H1 (cell line): ENCODE data around the gene RASA1. TPM values are rescaled to one million over a fixed set of nuclear protein-coding genes. Genes with fewer than 3 reads are reported as not detected.

Source experiments
- CTCF ChIA-PET: fragments of 300-600 bp; sonication (Branson Sonifier 250); formaldehyde crosslinking; loops from one replicate; lab custom pipeline; 2021; ENCODE audit not compliant: partially characterized antibody; lab: Charles Lee
- POLR2A ChIA-PET: fragments of 300-600 bp; sonication (Branson Sonifier 250); formaldehyde crosslinking; loops from one replicate; lab custom pipeline; 2021; ENCODE audit warnings: inconsistent platforms; ENCODE audit not compliant: partially characterized antibody; lab: Charles Lee
- DNase-seq, 2 experiments: peaks; one replicate each; pipeline versions ENCODE4 v3.0.0 to v3.0.0-alpha.2; 2010 to 2022; ENCODE audit warnings: low spot score in 2 of 2, low read depth in 1 of 2, mixed read lengths in 1 of 2
- FAIRE-seq: peaks from 2 replicates; lab custom pipeline; 2011; peaks lifted over from hg19 to GRCh38; lab: Jason Lieb, UNC
- H2AFZ ChIP-seq: 2 replicates; pipeline ENCODE4 v1.8.1; 2012; ENCODE audit warnings: low read length, inconsistent platforms
- H2AK5ac ChIP-seq: 2 replicates; pipeline ENCODE4 v1.6.1; 2013; ENCODE audit warnings: low read depth, low read length
- H2BK120ac ChIP-seq: replicated peaks from 2 replicates; pipeline ENCODE3; 2013; ENCODE audit warnings: low read depth, low read length, inconsistent platforms
- H2BK12ac ChIP-seq: 2 replicates; pipeline ENCODE4 v1.6.1; 2013; ENCODE audit warnings: low read depth, low read length
- H2BK15ac ChIP-seq: 2 replicates; pipeline ENCODE4 v1.6.1; 2013; ENCODE audit warnings: low read length
- H2BK20ac ChIP-seq: 2 replicates; pipeline ENCODE4 v1.6.1; 2013; ENCODE audit warnings: low read length
- H2BK5ac ChIP-seq: 2 replicates; pipeline ENCODE4 v1.6.1; 2013; ENCODE audit warnings: low read depth, low read length
- H3K14ac ChIP-seq: 2 replicates; pipeline ENCODE4 v1.6.1; 2013; ENCODE audit warnings: inconsistent platforms; ENCODE audit not compliant: insufficient read length
- H3K18ac ChIP-seq: 2 replicates; pipeline ENCODE4 v1.6.1; 2013; ENCODE audit warnings: low read length; ENCODE audit errors: extremely low read depth
- H3K23ac ChIP-seq: 2 replicates; pipeline ENCODE4 v1.6.1; 2013; ENCODE audit warnings: inconsistent platforms; ENCODE audit not compliant: insufficient read length
- H3K23me2 ChIP-seq: 2 replicates; pipeline ENCODE4 v1.6.1; 2013; ENCODE audit warnings: low read depth, low read length
- H3K27ac ChIP-seq: 2 replicates; pipeline ENCODE4 v1.6.1; 2011; ENCODE audit warnings: low read depth, low read length, inconsistent platforms
- H3K27me3 ChIP-seq, 4 experiments: replicated peaks in 1 of 4; 1 replicate in 1 of 4; 2 replicates in 3 of 4; pipeline versions ENCODE4 v1.6.1 to v1.8.1; 2011 to 2013; ENCODE audit warnings: low read length in 3 of 4, mild to moderate bottlenecking in 3 of 4, inconsistent platforms in 2 of 4, mixed read lengths in 2 of 4, moderate library complexity in 1 of 4; ENCODE audit not compliant: control insufficient read depth in 3 of 4, insufficient read depth in 3 of 4; ENCODE audit errors: extremely low read depth in 1 of 4
- H3K36me3 ChIP-seq, 4 experiments: 2 replicates each; pipeline versions ENCODE4 v1.6.1 to v1.8.1; 2011 to 2013; ENCODE audit warnings: mild to moderate bottlenecking in 4 of 4, low read length in 3 of 4, moderate library complexity in 2 of 4, control low read depth in 1 of 4, inconsistent platforms in 1 of 4; ENCODE audit not compliant: insufficient read depth in 4 of 4, control insufficient read depth in 2 of 4
- H3K4ac ChIP-seq: replicated peaks from 2 replicates; pipeline ENCODE3; 2013; ENCODE audit warnings: low read length, low read depth, mixed read lengths, inconsistent platforms; ENCODE audit not compliant: insufficient read length
- H3K4me1 ChIP-seq, 4 experiments: replicated peaks in 1 of 4; 1 replicate in 1 of 4; 2 replicates in 3 of 4; pipeline versions ENCODE4 v1.6.1 to v1.8.1; 2011 to 2013; ENCODE audit warnings: low read length in 3 of 4, inconsistent platforms in 2 of 4, mixed read lengths in 1 of 4; ENCODE audit not compliant: insufficient read depth in 4 of 4, control insufficient read depth in 3 of 4
- H3K4me2 ChIP-seq, 2 experiments: 2 replicates each; pipeline versions ENCODE4 v1.6.1 to v1.8.1; 2011 to 2013; ENCODE audit warnings: low read depth in 2 of 2, low read length in 2 of 2, control low read depth in 1 of 2, inconsistent platforms in 1 of 2, mild to moderate bottlenecking in 1 of 2; ENCODE audit not compliant: insufficient read depth in 1 of 2
- H3K4me3 ChIP-seq, 4 experiments: fragments of 200-600, 300-600 bp in 1 of 4; sonication (generic), shearing (Covaris generic), sonication (Bioruptor Twin) in 1 of 4; 2 replicates each; pipeline versions ENCODE4 v1.5.1 to v1.8.1; 2011 to 2016; ENCODE audit warnings: low read length in 4 of 4, low read depth in 3 of 4, control low read depth in 2 of 4, inconsistent platforms in 2 of 4, mild to moderate bottlenecking in 2 of 4, mixed read lengths in 1 of 4, moderate library complexity in 1 of 4; ENCODE audit not compliant: insufficient read depth in 2 of 4; ENCODE audit errors: extremely low read depth in 1 of 4
- H3K56ac ChIP-seq: replicated peaks from 2 replicates; pipeline ENCODE3; 2013; ENCODE audit warnings: low read depth, mild to moderate bottlenecking, mixed read lengths, low read length, inconsistent platforms; ENCODE audit not compliant: insufficient read length
- H3K79me1 ChIP-seq: 2 replicates; pipeline ENCODE4 v1.6.1; 2013; ENCODE audit warnings: low read depth, low read length, control low read depth
- H3K79me2 ChIP-seq, 2 experiments: 2 replicates each; pipeline versions ENCODE4 v1.6.1 to v1.8.1; 2012 to 2013; ENCODE audit warnings: low read length in 2 of 2, mild to moderate bottlenecking in 2 of 2, inconsistent platforms in 1 of 2; ENCODE audit not compliant: insufficient read depth in 2 of 2, control insufficient read depth in 1 of 2
- H3K9ac ChIP-seq, 4 experiments: replicated peaks in 1 of 4; 1 replicate in 1 of 4; 2 replicates in 3 of 4; pipeline versions ENCODE4 v1.6.1 to v1.8.1; 2011 to 2013; ENCODE audit warnings: low read depth in 3 of 4, low read length in 3 of 4, control low read depth in 2 of 4, mild to moderate bottlenecking in 2 of 4, moderate library complexity in 2 of 4, inconsistent platforms in 1 of 4; ENCODE audit errors: extremely low read depth in 1 of 4
- H3K9me3 ChIP-seq, 2 experiments: 2 replicates each; pipeline versions ENCODE4 v1.6.1 to v1.8.1; 2012 to 2013; ENCODE audit warnings: mild to moderate bottlenecking in 2 of 2, moderate library complexity in 2 of 2, control low read depth in 1 of 2, inconsistent platforms in 1 of 2, low read depth in 1 of 2, low read length in 1 of 2, mixed read lengths in 1 of 2; ENCODE audit not compliant: insufficient read depth in 2 of 2
- H4K20me1 ChIP-seq, 2 experiments: replicated peaks in 1 of 2; 2 replicates each; pipeline versions ENCODE3 to v1.8.1; 2011 to 2013; ENCODE audit warnings: inconsistent platforms in 2 of 2, low read length in 2 of 2, mild to moderate bottlenecking in 1 of 2; ENCODE audit not compliant: insufficient read depth in 2 of 2, control insufficient read depth in 1 of 2
- H4K5ac ChIP-seq: 2 replicates; pipeline ENCODE4 v1.6.1; 2013; ENCODE audit warnings: low read length, low read depth, mixed read lengths, inconsistent platforms; ENCODE audit not compliant: insufficient read length
- H4K8ac ChIP-seq: 2 replicates; pipeline ENCODE4 v1.8.0; 2013; ENCODE audit warnings: mild to moderate bottlenecking, moderate library complexity, low read length, inconsistent platforms; ENCODE audit not compliant: insufficient read depth; ENCODE audit errors: extremely low read depth
- H4K91ac ChIP-seq: replicated peaks from 2 replicates; pipeline ENCODE3; 2013; ENCODE audit warnings: low read length, mixed read lengths, inconsistent platforms; ENCODE audit not compliant: insufficient read length
- ASH2L ChIP-seq: fragments of 200-600, 300-600 bp; sonication (generic); IDR thresholded peaks from one replicate; pipeline ENCODE4 v1.7.1; 2017; ENCODE audit warnings: low read length
- EP300 ChIP-seq, 2 experiments: IDR thresholded peaks; 1 replicate in 1 of 2; 2 replicates in 1 of 2; pipeline ENCODE4 v1.6.1; 2011 to 2012; ENCODE audit warnings: low read depth in 2 of 2, low read length in 2 of 2, mild to moderate bottlenecking in 2 of 2, borderline replicate concordance in 1 of 2, inconsistent platforms in 1 of 2, moderate library complexity in 1 of 2
- EZH2 ChIP-seq: fragments of 200-600 bp; sonication (generic); IDR thresholded peaks from 2 replicates; pipeline ENCODE4 v1.7.1; 2012; ENCODE audit warnings: low read depth, mild to moderate bottlenecking, moderate library complexity, low read length, inconsistent platforms; ENCODE audit not compliant: severe bottlenecking
- KDM1A ChIP-seq: fragments of 200-600, 300-600 bp; sonication (generic); IDR thresholded peaks from 2 replicates; pipeline ENCODE4 v1.7.1; 2016; ENCODE audit warnings: mild to moderate bottlenecking, low read length, borderline replicate concordance
- KDM4A ChIP-seq: IDR thresholded peaks from one replicate; pipeline ENCODE4 v1.7.1; 2012; ENCODE audit warnings: low read depth, mild to moderate bottlenecking, moderate library complexity, low read length, inconsistent platforms; ENCODE audit not compliant: severe bottlenecking
- PHF8 ChIP-seq: fragments of 200-600 bp; sonication (generic); conservative IDR thresholded peaks from 2 replicates; pipeline ENCODE4 v1.7.1; 2012; ENCODE audit warnings: low read depth, mild to moderate bottlenecking, inconsistent platforms, low read length, moderate library complexity
- POLR2A ChIP-seq, 2 experiments: IDR thresholded peaks; 1 replicate in 1 of 2; 2 replicates in 1 of 2; pipeline ENCODE4 v1.6.1; 2011; ENCODE audit warnings: low read depth in 2 of 2, low read length in 2 of 2, mild to moderate bottlenecking in 2 of 2; ENCODE audit errors: control extremely low read depth in 1 of 2
- POLR2AphosphoS5 ChIP-seq: IDR thresholded peaks from 2 replicates; pipeline ENCODE4 v1.6.1; 2011; ENCODE audit warnings: low read depth, low read length
- SIN3A ChIP-seq, 2 experiments: IDR thresholded peaks in 1 of 2; conservative IDR thresholded peaks in 1 of 2; 2 replicates each; pipeline ENCODE4 v1.6.1; 2011 to 2012; ENCODE audit warnings: low read length in 2 of 2, improper control_type of control experiment in 1 of 2, low read depth in 1 of 2, mild to moderate bottlenecking in 1 of 2
- SP1 ChIP-seq: IDR thresholded peaks from 2 replicates; pipeline ENCODE4 v1.6.1; 2011; ENCODE audit warnings: low read depth, low read length
- WGBS, 2 experiments: shearing (Covaris generic) in 1 of 2; methylation state at CpG; one replicate each; pipeline versions ENCODE4 v1.1.6 to v1.1.7; 2013 to 2015; ENCODE audit warnings: low lambda C conversion rate in 2 of 2, mixed read lengths in 2 of 2, inconsistent platforms in 1 of 2, low coverage in 1 of 2, missing lambda C conversion rate in 1 of 2; ENCODE audit not compliant: insufficient replicate concordance in 2 of 2, insufficient coverage in 1 of 2, insufficient read length in 1 of 2; ENCODE audit errors: extremely low coverage in 1 of 2, missing lambda C conversion rate in 1 of 2; 5-methylcytosine and 5-hydroxymethylcytosine counted together
- polyA plus RNA-seq, 7 experiments: library from polyadenylated mRNA; depleted of rRNA in 3 of 7; stranded (reverse) in 5 of 7; unstranded in 2 of 7; fragments of >200 nt in 5 of 7; fragments of 200-250 nt in 2 of 7; gene quantifications; 1 replicate in 5 of 7; 2 replicates in 1 of 7; 4 replicates in 1 of 7; pipeline versions ENCODE4 v1.2.1 to v1.2.3, GENCODE V29; 2011 to 2013; ENCODE audit warnings: missing spikeins in 2 of 7, mixed read lengths in 2 of 7
- total RNA-seq: library from RNA; stranded (reverse); fragmentation: NEBNext Ultra II Directional; extraction: Animal tissue kit (Norgen Biotek cat#: 25700); gene quantifications from 2 replicates; pipeline ENCODE4 v1.2.1, GENCODE V29; 2021

Gene RASA1
- total and polyA plus RNA-seq, 2 of the 8 experiments (the other 6 are each of a cell fraction or from before 2014, with no cell fraction given): 15.9 to 33.8 TPM

DNA sequence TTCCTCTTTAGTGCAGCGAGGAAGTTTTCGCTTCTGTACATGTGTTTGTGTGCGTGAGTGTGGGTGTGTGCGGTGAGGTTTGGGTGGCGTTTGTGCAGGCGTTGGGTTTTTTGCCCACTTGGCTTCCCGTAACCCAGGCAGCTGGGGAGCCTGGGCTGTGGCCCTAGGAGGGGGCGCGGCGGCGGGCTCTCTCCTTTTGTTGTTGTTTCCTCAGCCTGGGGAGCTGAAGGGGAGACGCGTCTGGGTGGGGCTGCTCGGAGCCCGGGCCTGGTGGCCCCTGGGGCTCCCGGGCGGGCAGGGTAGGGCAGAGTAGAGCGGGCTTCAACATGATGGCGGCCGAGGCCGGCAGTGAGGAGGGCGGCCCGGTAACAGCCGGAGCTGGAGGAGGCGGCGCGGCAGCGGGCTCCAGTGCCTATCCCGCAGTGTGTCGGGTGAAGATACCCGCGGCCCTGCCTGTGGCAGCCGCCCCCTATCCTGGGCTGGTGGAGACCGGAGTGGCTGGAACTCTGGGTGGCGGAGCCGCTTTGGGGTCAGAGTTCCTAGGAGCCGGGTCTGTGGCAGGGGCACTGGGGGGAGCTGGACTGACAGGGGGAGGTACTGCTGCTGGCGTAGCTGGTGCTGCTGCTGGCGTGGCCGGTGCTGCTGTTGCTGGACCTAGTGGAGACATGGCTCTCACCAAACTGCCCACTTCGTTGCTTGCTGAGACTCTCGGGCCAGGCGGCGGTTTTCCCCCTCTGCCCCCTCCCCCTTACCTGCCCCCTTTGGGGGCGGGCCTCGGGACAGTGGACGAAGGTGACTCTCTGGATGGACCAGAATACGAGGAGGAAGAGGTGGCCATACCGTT, 665 bp downstream of the RASA1 start:
- peak overlapping the region; percentile 98 for H3K56ac ChIP-seq
- H3K23me2 ChIP-seq: peaks cover 4% of the 10 kb centered on the region; the same call in 1 of the 2 replicates
- DNase-seq (peak in 1 of 2 experiments; percentile 80), FAIRE-seq (no peak)
- WGBS, 2 experiments: 1% methylated on average over 31 of the region's 49 CpGs; no CpG with 5 or more reads in 1 of the 2 experiments
- POLR2A ChIA-PET: interaction anchor here (0.6 to 0.9 kb wide), 5 partner anchors 17 to 145 kb away, joined by 3 read pairs; partner anchors contain the start of gene CCNH
- H4K5ac ChIP-seq: peak overlapping the region; percentile 99
- peak overlapping the region; percentile 97 for H2BK5ac ChIP-seq
- H2AK5ac ChIP-seq: no peak overlapping the region
- H2BK20ac ChIP-seq: no peak overlapping the region
- peak overlapping the region; percentile 80 to 94 for H3K4me2 ChIP-seq
- peaks cover 0 to 7% (median 4%) of the 10 kb centered on the region in 4 experiments; a peak in 3 of 7 replicates for H3K27me3 ChIP-seq
- peak overlapping the region; percentile 85; the same call in 1 of the 2 replicates for H3K27ac ChIP-seq
- peaks cover 4% of the 10 kb centered on the region; the same call in 1 of the 2 replicates for H3K79me1 ChIP-seq
- no peak overlapping the region for H3K23ac ChIP-seq
- peak overlapping the region; percentile 46 to 88 (median 74) for H3K9ac ChIP-seq
- peaks cover 3 to 46% of the 10 kb centered on the region in 2 experiments for H3K79me2 ChIP-seq
- peak overlapping the region; percentile 97 for H2BK12ac ChIP-seq
- peak overlapping the region; percentile 92; the same call in 1 of the 2 replicates for H4K8ac ChIP-seq
- no peaks in the 10 kb centered on the region for H3K36me3 ChIP-seq
- peak overlapping the region; percentile 87 to 90 (median 89) for H3K4me3 ChIP-seq
- CTCF ChIA-PET: interaction anchor here (0.6 kb wide), 1 partner anchor 103 kb away, joined by 4 read pairs; no protein-coding TSS in a partner anchor
- H2BK15ac ChIP-seq: peak overlapping the region; percentile 35; the same call in 1 of the 2 replicates
- peak overlapping the region; percentile 96 for H3K18ac ChIP-seq
- no peak overlapping the region for H3K14ac ChIP-seq
- H3K4ac ChIP-seq: no peak overlapping the region
- peaks cover 0 to 6% (median 3%) of the 10 kb centered on the region in 4 experiments; a peak in 5 of 7 replicates for H3K4me1 ChIP-seq
- peak overlapping the region; percentile 73; the same call in 1 of the 2 replicates for H2AFZ ChIP-seq
- H2BK120ac ChIP-seq: peak overlapping the region; percentile 93
- peak overlapping the region; percentile 97 for H4K91ac ChIP-seq
- no peaks in the 10 kb centered on the region for H3K9me3 ChIP-seq
- H4K20me1 ChIP-seq: no peaks in the 10 kb centered on the region
- TF ChIP-seq PHF8: peak; percentile 51; the same call in 1 of the 2 replicates
- TF ChIP-seq ASH2L: peak; percentile 74
- TF ChIP-seq POLR2AphosphoS5: 0 out of 2 replicates have a peak, but pooled peaks have one; percentile 68
- peak; percentile 54 for TF ChIP-seq KDM4A
- no peak for TF ChIP-seq EZH2
- peak; percentile 71 to 77; a peak in 2 of 4 replicates for TF ChIP-seq SIN3A (conservative IDR thresholded peaks at IDR 0.05 in 1 of 2, IDR thresholded peaks at IDR 0.05 in 1 of 2; ENCODE audit: low read depth in 1 of 2, low read length in 2 of 2)
- no peak for TF ChIP-seq EP300 (IDR thresholded peaks at IDR 0.05; ENCODE audit: borderline replicate concordance in 1 of 2, low read depth in 2 of 2, low read length in 2 of 2)
- TF ChIP-seq POLR2A (IDR thresholded peaks at IDR 0.05; ENCODE audit: control extremely low read depth in 1 of 2, low read depth in 2 of 2, low read length in 2 of 2): no peak
- peak; percentile 25; the same call in 1 of the 2 replicates for TF ChIP-seq KDM1A
- 0 out of 2 replicates have a peak, but pooled peaks have one; percentile 5 for TF ChIP-seq SP1
